ENCODE results near the gene CTU2. TPM values are rescaled to one million over a fixed set of nuclear protein-coding genes. Genes with fewer than 3 reads are reported as not detected.

The CTU2 gene
- total RNA-seq, 2 donors from 2014 or later = 15.0 to 19.1 TPM

DNA sequence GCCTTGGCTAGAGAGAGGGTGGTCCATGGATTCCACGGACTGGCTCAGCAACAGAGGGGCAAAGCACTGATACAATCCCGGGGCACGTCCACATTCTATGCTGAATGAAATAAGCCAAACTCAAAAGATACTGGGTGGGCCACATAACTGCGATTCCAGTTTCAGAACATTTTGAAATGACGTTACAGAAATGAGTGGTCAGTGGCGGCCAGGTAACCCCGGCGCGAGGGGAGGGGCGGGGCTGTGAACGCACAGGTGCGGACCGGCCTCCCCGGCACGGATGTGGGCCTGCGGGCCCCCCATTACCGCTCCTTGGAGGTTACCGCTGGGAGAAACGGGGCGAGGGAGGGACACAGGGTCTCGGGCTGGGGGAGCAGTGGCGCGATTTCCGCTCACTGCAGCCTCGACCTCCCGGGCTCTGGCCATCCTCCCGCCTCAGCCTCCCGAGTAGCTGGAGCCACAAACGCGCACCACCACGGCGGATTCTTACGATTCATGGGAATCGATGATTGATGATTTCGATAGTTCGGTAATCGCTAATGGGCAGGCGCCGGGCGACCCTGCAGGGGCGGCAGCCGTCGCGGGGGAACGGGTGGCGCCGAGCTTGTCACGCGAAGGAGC lies 44.0 kb upstream of the CTU2 start:
- intact Hi-C loops (cut with DNase I) = loop anchor here (2.0 kb wide), 1 partner anchor 92 kb away; the partner anchor contains the start of gene ZC3H18
- no peak for DNase-seq (ENCODE audit: low spot score)
- Histone ChIP-seq H3K9me3 (no peaks in the 10 kb centered on the region), H3K27me3 (replicated peaks; ENCODE audit: insufficient read depth) (no peaks in the 10 kb centered on the region), H3K36me3 (no peaks in the 10 kb centered on the region), H3K4me3 (peak overlapping the region; percentile 67 to 91), H3K4me1 (replicated peaks) (no peaks in the 10 kb centered on the region), H3K27ac (peak overlapping the region; percentile 71 to 88)
- no peak for TF ChIP-seq POLR2AphosphoS5 (IDR thresholded peaks at IDR 0.05)
- TF ChIP-seq, protein P1, sequence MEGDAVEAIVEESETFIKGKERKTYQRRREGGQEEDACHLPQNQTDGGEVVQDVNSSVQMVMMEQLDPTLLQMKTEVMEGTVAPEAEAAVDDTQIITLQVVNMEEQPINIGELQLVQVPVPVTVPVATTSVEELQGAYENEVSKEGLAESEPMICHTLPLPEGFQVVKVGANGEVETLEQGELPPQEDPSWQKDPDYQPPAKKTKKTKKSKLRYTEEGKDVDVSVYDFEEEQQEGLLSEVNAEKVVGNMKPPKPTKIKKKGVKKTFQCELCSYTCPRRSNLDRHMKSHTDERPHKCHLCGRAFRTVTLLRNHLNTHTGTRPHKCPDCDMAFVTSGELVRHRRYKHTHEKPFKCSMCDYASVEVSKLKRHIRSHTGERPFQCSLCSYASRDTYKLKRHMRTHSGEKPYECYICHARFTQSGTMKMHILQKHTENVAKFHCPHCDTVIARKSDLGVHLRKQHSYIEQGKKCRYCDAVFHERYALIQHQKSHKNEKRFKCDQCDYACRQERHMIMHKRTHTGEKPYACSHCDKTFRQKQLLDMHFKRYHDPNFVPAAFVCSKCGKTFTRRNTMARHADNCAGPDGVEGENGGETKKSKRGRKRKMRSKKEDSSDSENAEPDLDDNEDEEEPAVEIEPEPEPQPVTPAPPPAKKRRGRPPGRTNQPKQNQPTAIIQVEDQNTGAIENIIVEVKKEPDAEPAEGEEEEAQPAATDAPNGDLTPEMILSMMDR (IDR thresholded peaks at IDR 0.05) = no peak
- no peak for TF ChIP-seq POLR2A (IDR thresholded peaks at IDR 0.05)
- WGBS = 1% methylated on average over 33 of the region's 49 CpGs

DNA sequence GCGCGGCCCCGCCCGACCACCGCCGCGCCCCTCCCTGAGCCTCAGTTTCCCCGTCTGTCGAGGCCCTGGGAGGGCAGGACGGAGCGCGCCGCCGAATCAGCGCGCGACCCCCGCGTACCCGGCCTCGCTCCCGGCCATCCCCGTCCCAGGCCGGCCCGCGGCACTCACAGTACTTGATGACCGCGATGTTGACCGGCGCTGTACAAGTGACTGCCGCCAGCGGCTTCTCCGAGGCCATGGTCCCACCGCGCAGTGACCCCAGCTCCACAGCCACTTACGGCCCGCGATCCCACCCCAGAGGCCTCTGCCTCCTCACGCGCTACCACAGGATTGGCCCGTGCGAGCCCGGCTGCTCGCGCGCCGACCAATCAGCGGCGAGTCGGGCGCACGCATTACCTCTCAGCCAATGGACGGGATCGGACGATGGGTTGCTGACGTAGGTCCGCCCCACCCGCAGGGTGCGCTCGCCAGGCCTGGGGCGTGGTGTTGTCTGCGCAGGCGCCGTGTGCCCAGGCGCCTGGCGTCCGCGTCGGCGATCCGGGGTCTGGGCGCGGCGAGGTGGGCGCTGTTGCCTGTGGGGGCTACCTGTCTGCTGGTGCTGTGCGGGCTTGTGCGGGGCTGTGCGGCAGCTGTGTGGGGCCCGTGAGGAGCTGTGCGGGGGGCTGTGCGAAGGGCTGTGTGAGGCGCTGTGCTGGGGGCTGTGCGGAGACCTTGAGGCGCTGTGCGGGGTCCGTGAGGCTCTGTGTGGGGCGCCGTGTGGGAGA lies 43.3 kb upstream of the CTU2 start, which contains the start of gene MVD:
Gene MVD (minus strand): TSS at position 249 of the 764 bp plus-strand sequence. CDS start 11 bp downstream, at position 238.
- Histone ChIP-seq H3K4me1 (replicated peaks) (no peaks in the 10 kb centered on the region), H3K4me3 (peak within 1 kb of the TSS; percentile 67 to 91), H3K9me3 (no peaks in the 10 kb centered on the region), H3K27me3 (replicated peaks; ENCODE audit: insufficient read depth) (no peaks in the 10 kb centered on the region), H3K36me3 (no peaks in the 10 kb centered on the region), H3K27ac (peak within 1 kb of the TSS; percentile 71 to 88)
- intact Hi-C loops (cut with DNase I) = loop anchor here (2.0 kb wide), 1 partner anchor 92 kb away; the partner anchor contains the start of gene ZC3H18
- under 1% methylated on average over 57 of the region's 88 CpGs for WGBS
- TF ChIP-seq, protein P1 (IDR thresholded peaks at IDR 0.05) = peak in 1 of 4 experiments; percentile 17
- TF ChIP-seq POLR2AphosphoS5 (IDR thresholded peaks at IDR 0.05) (peak; percentile 98), POLR2A (IDR thresholded peaks at IDR 0.05) (peak; percentile 89)
- DNase-seq (ENCODE audit: low spot score) = peak; percentile 97

DNA sequence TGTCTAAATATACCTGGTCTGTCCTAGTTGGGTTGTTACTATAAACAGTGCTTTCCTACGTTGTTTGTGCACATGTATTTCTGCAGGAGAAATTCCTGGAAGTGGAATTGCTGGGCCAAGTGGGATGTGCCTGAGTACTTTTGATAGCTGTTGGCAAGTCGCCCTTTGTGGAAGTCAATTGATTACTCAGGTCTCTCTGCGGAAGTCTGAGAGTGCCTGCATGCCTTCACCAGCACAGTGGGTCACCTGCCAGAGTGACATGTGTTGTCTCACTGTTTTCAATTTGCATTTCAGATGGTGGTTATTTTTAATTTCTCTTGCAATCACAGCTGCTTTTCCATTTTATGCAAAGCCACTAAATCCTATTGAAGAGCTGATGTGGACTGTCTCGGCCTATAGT lies 41.2 kb upstream of the CTU2 start:
- no peaks in the 10 kb centered on the region for H3K36me3 ChIP-seq
- no peak overlapping the region for H3K27ac ChIP-seq
- H3K4me1 ChIP-seq (replicated peaks) = no peaks in the 10 kb centered on the region
- intact Hi-C loops (cut with DNase I) = no loop called here
- WGBS = 66% methylated on average over 4 of the region's 4 CpGs
- no peak overlapping the region for H3K4me3 ChIP-seq
- DNase-seq (ENCODE audit: low spot score) = no peak
- H3K9me3 ChIP-seq = no peaks in the 10 kb centered on the region
- H3K27me3 ChIP-seq (replicated peaks; ENCODE audit: insufficient read depth) = no peaks in the 10 kb centered on the region
- TF ChIP-seq POLR2A (IDR thresholded peaks at IDR 0.05) (no peak), POLR2AphosphoS5 (IDR thresholded peaks at IDR 0.05) (no peak)
- TF ChIP-seq, protein P1 (IDR thresholded peaks at IDR 0.05) = no peak

DNA sequence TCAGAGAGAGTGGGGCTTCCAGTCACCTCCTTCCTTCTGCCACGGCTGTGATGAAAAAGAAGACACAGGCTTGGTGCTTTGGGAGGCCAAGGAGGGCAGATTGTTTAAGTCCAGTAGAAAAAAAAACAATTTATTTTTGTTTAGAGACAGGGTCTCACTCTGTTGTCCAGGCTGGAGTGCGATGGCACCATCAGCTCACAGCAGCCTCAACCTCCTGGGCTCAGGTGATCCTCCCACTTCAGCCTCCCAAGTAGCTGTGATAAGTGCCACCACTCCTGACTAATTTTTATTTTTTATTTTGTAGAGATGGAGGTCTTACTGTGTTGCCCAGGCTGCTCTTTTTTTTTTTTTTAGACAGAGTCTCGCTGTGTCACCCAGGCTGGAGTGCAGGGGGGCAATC lies 40.7 kb upstream of the CTU2 start:
- H3K9me3 ChIP-seq = no peaks in the 10 kb centered on the region
- no peaks in the 10 kb centered on the region for H3K4me1 ChIP-seq (replicated peaks)
- H3K4me3 ChIP-seq = no peak overlapping the region
- TF ChIP-seq POLR2AphosphoS5 (IDR thresholded peaks at IDR 0.05) (no peak), POLR2A (IDR thresholded peaks at IDR 0.05) (no peak)
- TF ChIP-seq, protein P1 (IDR thresholded peaks at IDR 0.05) = no peak
- no peaks in the 10 kb centered on the region for H3K27me3 ChIP-seq (replicated peaks; ENCODE audit: insufficient read depth)
- 90% methylated on average over 3 of the region's 3 CpGs for WGBS
- intact Hi-C loops (cut with DNase I) = no loop called here
- no peaks in the 10 kb centered on the region for H3K36me3 ChIP-seq
- no peak overlapping the region for H3K27ac ChIP-seq
- DNase-seq (ENCODE audit: low spot score) = no peak
